Heart left ventricle (tissue), 13 donors: ENCODE results near the gene UHRF1.

Experiments
- POLR2A ChIP-seq, 2 donors: fragments of 450-650 bp; IDR thresholded peaks; one replicate each; pipeline ENCODE4 v1.6.1; 2017; ENCODE audit warnings: antibody characterized with exemption in 2 of 2, mild to moderate bottlenecking in 2 of 2, moderate library complexity in 2 of 2
- TF ChIP-seq, protein P1 (sequence below), 12 donors: fragments of 200-600 bp; sonication (generic) in 4 of 12; IDR thresholded peaks; one replicate each; pipeline versions ENCODE4 v1.5.0 to v1.8.0; 2018 to 2022; ENCODE audit warnings: antibody characterized with exemption in 12 of 12, mild to moderate bottlenecking in 5 of 12
- donor health status: ischemic (EF 13 %, LVEDD 7.1; RV severe dilation, severe dysfunction).
- donor health status: DM: no; HTN: yes; CAD: no.
- donor health status: DM: no; HTN: no; CAD: no.
- donor health status: ischemic (EF 25% LVEDD 6.9; RV normal size, moderate dysfunction).
- donor health status: ischemic (EF 25% LVEDD 5.7; RV mildly dilated, moderate dysfunction).
- donor health status: ischemic (EF 35%, LVEDD 5.7; RV mildly dilated, moderate dysfunction).
- donor health status: nonischemic (EF 11% LVEDD 7.7; RV severe dilation, severe dysfunction).
- donor health status: DM: yes; HTN: yes; CAD: no.
- donor health status: PGD.
- donor health status: ischemic (EF 29% LVEDD 5.4; RV normal size, mild dysfunction).
- donor health status: nonischemic (EF 23%, LVEDD 6.1; RV moderate dilation, normal function).

- TF ChIP-seq, protein P1, sequence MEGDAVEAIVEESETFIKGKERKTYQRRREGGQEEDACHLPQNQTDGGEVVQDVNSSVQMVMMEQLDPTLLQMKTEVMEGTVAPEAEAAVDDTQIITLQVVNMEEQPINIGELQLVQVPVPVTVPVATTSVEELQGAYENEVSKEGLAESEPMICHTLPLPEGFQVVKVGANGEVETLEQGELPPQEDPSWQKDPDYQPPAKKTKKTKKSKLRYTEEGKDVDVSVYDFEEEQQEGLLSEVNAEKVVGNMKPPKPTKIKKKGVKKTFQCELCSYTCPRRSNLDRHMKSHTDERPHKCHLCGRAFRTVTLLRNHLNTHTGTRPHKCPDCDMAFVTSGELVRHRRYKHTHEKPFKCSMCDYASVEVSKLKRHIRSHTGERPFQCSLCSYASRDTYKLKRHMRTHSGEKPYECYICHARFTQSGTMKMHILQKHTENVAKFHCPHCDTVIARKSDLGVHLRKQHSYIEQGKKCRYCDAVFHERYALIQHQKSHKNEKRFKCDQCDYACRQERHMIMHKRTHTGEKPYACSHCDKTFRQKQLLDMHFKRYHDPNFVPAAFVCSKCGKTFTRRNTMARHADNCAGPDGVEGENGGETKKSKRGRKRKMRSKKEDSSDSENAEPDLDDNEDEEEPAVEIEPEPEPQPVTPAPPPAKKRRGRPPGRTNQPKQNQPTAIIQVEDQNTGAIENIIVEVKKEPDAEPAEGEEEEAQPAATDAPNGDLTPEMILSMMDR (IDR thresholded peaks at IDR 0.05): no peak
- peak in 1 of 2 donors; percentile 66 for TF ChIP-seq POLR2A (IDR thresholded peaks at IDR 0.05)
Observed at GRCh38 chr19:4867534-4868285, 41.6 kb upstream of the UHRF1 start, which contains the start of gene PLIN3.
